Stimulated activated CD4-positive, alpha-beta T cell treated with anti-CD3 and anti-CD28 coated beads, Interleukin-15, amount 100 ng/mL, for 48 hours (primary cell): ENCODE data around the gene S100A14.

ENCODE experiments used
- DNase-seq, 2 donors: peaks; one replicate each; pipeline ENCODE4 v3.0.0-alpha.2; 2020; ENCODE audit warnings: low read depth in 2 of 2

Gene S100A14

DNA sequence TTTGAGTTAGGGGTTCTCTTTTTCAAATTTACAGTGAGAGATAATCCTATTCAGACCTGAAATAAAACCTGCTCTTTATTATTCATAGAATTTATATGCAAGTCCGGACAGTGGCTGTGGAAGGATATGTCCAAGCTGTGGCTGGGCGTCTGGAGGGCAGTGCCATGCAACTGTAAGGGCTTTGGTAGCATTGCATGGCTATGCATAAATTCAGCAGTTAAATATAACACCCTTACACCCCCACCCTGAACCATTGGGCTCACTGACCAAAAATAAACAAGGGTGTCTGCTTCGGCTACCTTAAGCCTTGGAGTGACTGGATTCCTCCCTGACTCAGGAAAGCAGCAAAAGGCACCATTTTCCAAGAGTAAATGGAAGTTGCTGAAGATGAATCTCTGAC, 23.2 kb upstream of the S100A14 start:
- DNase-seq, result no peak

DNA sequence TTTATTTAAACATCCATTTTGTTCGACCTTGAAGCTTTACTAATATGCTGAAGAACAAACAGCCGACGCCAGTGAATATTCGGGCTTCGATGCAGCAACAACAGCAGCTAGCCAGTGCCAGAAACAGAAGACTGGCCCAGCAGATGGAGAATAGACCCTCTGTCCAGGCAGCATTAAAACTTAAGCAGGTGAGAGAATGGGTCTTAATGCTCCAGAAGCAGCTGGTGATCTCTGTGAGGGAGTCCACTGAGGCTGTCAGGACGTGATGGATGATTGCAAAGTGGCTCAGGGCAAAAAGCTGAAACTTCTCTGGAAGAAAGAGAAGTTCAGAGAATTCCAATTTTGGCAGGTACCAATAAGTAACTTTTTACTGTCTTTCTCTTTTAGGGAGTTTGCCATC, 22.1 kb upstream of the S100A14 start:
- DNase-seq, result no peak

DNA sequence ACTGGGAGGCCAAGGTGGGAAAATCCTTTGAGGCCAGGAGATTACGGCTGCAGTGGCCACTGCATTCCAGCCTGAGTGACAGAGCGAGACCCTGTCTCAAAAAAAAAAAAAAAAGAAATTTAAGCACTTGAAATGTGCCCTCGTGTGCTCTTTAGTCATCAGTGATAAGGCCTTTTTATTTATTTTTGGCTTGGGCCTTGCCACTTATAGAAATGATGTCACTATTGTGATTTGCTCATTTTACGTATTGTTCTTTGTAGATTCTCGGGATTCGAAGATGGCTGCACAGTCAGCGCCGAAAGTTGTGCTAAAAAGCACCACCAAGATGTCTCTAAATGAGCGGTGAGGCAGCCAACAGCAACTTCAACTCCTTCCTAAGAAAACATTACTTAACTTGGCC, 20.2 kb upstream of the S100A14 start:
- DNase-seq, result no peak

DNA sequence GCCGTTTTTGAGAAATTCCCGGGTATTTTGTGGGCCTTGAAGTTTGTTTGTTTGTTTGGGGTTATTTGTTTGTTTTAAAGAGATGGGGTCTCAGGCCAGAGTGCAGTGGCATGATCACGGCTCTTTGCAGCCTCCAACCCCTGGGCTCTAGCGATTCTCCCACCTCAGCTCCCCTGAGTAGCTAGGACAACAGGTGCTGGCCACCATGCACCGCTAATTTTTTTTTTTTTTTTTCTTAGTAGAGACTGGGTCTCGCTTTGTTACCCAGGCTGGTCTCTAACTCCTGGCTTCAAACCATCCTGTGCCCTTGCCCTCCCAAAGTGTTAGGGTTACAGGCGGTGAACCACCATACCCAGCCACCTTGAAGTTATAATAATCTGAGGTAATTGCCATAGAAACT, 19.7 kb upstream of the S100A14 start:
- no peak for DNase-seq

DNA sequence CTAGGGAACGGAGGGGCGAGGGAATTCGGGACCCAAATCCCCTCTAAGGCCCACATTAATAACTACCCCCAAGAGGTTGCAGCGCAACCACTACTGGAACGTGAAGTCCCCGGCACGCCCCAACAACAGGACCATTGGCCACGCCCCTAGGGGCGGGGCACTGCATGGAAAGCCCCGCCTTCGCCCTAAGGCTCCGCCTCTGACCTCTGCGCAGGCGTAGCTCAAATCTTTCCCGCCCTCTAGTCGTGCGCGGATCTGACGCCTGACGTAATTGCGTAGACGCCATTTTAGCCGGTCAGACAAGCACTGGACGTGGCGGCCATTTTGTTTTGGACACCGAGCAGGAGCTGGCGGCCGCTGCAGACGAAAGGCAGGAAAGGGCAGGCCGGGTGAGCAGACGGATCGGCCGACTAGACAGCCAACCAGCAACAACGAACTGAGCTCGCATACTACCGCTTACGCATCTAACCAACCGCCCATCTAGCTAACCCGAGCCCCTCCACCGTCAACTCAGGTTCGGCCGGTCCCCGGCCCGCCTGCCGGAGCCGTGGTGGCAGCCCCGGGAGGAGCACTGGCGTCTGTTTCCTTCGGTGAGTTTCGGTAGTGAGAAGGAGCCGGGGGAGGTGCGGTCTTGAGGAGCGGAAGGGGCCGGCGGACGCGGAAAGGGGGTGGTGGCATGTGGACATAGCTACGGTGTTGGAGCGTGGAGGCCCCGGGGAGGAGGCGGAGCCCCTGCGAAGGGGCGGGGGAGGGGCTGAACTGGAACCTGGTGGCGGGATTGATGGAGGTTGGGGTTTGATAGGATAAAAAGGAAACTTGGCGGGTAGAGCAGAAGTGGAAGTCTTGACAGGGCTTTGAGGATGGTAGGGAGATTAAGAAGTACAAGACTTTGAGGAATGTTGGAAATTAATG, 17.9 kb upstream of the S100A14 start, which contains the start of gene CHTOP:
Gene CHTOP (plus strand): TSS at position 313 of the 912 bp plus-strand sequence. CDS start 2,523 bp downstream, outside the sequence.
- DNase-seq, result peak; percentile 94 to 97

DNA sequence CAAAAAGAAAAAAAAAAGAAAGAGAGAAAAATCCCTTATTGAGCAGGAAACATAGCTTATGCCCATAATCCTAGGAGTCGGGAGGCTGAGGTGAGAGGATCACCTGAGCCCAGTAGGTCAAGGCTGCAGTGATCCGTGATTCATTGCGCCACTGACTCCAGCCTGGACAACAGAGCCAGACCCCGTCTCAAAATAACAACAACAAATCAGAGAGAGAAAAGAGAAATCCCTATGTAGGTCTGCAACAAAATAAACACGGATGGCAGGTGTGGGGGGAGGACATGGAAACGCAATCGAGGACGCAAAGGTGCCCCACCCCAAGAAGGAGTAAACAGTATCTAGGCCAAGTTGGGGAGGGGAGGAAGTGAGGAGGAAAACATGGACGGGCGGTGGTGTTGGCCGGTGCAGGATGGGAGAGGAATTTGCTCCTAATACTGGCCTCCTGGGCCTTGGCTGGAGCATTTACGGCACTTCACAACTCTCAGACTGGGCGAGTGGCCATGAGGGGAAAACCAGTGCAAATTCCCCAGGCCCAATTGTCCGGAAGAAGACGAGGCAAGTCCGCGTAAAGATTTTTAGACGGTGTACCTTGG, 17.1 kb upstream of the S100A14 start:
- no peak for DNase-seq

DNA sequence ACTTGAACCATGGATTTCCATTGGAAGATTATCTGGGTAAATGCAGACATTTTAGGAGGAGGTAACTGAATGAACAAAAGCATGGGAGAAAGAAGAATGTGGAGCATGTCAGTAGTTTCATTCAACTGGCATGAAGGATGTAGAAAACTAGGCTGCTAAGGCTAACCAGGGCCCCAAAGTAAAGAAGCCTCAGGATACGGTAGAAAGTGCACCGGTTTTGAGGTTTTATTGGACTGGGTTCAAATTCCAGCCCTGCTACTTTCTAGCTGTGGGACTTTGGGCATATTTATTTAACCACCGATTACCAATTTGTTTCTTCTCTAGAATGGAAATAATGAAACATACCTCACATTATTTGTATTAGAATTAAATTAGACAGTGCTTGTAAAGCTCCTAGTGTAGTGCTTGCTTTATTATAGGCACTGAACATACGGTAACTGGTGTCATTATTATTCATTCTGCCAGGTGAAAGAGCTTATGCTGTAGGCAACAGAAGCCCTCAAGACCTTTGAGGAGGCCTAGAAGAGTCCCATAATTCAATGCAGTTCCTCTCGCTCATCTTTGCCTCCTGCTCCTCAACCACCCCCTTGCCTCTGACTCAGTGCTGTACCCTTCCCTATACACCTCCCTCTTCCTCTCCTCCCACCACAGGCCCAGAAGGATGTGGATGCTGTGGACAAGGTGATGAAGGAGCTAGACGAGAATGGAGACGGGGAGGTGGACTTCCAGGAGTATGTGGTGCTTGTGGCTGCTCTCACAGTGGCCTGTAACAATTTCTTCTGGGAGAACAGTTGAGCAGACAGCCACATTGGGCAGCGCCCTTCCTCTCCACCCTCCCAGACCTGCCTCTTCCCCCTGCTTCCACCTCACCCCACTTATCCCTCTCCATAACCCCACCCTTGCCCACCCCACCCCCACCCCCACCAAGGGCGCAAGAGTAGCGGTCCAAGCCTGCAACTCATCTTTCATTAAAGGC, 15.2 kb upstream of the S100A14 start:
- DNase-seq, result no peak

DNA sequence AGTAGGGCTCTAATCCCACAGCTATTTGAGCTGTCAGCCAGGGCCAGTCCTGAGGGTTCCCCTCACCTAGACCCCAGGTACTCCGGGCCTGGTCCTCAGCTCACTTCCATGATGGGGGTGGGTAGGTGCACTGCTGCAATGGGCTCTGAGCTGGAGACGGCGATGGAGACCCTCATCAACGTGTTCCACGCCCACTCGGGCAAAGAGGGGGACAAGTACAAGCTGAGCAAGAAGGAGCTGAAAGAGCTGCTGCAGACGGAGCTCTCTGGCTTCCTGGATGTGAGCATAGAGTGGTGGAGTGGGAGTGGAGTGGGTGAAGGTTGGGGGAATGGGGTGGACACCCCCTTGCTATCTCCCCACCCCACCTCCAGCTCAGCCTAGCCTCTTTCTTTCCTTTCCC, 14.3 kb upstream of the S100A14 start:
- DNase-seq, result no peak

DNA sequence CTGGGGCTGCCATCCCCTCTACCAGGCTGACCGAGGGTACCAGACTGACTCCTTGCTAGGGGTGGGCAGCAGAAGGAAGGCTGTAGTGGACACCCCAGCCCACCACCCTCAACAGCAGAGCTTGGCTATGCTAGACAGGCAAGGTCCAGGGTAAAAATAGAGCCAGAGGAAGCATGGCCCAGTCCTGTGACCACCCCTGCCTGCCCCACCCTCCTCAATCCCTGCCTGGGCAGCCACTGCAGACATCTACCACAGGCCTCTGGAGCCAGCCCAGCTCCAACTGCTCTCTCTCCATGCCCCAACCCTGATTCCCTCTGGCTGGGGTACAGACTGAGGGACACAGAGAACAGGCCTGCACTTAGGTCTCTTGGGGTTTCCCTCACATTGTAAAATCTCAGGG, 13.8 kb upstream of the S100A14 start:
- no peak for DNase-seq

DNA sequence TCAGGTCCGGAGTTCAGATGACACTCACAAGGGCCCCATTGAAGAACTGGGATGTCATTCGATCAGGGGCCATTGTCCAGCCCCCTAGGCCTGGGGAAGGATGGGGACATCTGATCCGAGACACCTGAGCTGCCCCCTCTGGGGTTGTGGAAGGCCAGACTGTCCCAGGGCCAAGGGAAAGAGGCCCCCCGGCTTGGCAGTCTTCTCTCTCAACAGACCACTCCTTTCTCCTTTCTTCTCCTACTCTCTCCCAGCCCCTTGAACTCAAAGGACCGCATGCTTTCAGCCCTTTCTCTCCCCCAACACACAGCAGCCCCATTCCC, 13.2 kb upstream of the S100A14 start:
- no peak for DNase-seq

DNA sequence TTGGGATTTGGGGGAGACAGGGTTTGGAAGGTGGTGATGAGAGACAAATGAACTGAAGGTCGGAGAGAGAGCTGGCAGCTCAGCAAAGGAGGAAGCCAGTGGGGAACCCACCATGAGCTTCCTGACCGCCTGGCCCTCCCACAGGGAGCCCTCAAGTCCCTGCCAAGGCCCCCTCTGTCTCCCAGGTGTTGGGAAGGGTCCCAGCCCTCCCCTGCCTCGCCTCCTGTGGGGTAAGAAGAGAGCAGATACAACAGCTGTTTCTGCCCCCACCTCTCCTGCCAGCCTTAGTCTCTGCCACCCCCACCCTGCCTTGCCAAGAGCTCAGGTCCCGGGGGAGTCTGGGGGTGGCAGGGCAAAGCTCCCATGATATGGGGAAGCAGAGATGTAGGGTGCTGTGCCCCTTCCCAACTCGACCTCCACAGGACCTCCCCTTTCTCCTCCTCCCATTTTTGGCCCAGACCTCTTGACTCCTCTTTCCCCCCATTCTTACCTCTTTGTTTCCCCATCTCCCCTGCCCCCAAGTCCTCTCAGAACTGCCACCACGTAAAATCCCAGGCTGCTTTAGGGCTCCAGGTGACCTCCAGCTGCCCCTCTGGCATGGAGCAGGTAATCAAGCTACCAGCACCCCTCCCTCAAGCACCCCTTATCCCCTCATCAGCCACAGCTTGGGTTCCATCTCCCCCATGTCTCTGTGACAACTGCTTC, 12.7 kb upstream of the S100A14 start:
- no peak for DNase-seq

DNA sequence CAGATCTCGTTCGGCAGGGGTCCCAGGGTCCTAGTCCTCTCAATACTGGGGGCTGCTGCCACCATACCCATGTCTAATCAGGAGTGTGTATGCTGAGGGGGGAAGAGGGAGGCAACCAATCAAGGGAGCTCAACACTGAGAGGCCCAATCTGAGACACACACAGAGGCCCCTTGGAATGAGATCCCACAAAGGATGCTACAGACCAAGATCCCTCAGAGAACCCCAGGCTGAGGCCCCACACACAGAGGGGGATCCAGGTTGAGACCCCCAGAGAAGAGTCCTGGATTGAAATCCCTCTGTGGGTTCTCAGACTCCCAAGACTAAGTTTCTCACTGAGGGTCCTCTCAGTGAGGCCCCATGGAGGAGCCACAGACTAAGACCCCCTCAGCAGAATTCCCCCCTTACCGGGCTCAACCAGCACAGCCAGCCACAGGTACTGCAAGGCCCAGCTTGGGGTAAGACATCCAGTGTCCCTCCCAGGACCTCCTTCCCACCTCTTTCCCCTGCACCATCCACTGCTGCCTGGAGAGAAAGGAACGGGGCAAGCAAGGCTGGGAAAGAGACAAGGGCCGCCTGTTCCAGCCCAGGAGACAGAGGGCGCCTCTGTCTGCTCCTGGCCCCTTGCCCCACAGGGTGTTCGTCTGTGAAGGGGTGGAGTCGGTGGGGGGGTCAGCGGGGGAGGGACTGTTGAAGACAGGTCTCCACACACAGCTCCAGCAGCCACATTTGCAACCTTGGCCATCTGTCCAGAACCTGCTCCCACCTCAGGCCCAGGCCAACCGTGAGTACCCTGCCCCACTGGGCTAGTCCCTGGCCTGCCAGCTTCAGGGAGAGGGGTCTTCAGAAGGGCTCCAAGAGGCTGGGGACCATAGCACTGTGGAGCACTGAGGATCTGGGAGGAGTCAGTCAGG, 11.8 kb upstream of the S100A14 start, which contains the start of gene S100A1:
Gene S100A1 (plus strand): TSS at position 720 of the 912 bp plus-strand sequence. CDS start 2,088 bp downstream, outside the sequence.
- DNase-seq, result no peak

DNA sequence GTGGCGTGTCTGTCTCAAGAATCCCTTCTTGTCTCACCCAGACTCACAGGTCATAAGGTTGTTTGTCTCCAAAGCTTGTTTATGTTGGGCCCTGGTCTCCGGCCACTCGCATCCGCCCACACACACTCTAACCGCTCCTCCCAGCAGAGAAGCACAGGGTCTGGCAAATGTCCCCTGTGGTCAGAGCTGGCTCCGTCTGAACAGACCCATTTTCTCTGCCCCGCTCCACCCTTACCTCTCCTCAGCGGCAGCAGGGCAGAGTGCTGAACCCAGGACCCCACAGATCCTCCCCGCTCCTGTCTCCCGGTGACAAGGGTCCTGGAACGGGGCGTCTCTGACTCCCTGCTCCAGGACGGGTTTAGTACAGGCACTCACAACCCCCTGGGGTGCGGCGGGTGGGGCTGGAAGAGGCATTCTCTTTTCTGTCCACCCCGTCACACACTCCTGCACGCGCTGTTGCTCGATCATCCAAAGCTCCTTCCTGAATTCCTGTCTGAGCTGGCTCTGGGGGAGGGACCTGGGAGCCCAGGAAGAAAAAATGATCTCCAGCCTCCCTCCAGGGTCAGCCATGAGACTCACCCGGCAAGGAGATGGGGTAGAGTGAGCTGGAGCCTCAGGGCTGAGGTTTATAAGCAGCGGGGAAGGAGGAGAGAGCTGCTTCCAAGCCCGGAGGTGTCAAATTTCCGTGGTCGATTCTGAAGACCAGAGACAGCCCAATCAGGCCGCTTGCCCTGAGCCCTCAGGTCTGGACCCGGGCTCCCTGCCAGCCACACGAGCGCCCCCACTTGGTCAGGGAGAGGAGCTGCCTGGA, 11.0 kb upstream of the S100A14 start, which contains the start of gene S100A13:
Gene S100A13 (minus strand): TSS at position 602 of the 811 bp plus-strand sequence. CDS start 1,033 bp downstream, outside the sequence.
- no peak for DNase-seq

DNA sequence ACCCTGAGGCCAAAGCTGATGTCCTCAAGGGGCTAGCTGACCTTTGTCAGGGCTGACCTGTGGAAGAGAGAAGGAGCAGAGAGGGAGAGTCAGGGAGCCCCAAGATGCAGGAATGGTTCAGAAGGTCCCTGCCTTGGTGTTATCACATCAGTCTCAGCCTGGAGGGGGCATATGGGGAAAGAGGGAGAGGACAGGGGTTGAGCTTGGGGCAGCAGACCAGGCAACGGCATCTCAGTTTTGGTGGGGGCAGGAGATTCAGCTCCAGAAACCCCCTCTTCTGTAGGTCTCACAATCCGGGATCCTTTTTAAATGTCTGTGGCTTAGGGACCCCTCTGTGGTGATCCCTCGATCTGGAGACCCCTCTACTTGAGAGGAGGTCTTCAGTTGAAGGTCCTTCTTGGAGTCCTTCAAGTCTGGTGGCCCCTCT, 10.4 kb upstream of the S100A14 start:
- DNase-seq, result no peak

DNA sequence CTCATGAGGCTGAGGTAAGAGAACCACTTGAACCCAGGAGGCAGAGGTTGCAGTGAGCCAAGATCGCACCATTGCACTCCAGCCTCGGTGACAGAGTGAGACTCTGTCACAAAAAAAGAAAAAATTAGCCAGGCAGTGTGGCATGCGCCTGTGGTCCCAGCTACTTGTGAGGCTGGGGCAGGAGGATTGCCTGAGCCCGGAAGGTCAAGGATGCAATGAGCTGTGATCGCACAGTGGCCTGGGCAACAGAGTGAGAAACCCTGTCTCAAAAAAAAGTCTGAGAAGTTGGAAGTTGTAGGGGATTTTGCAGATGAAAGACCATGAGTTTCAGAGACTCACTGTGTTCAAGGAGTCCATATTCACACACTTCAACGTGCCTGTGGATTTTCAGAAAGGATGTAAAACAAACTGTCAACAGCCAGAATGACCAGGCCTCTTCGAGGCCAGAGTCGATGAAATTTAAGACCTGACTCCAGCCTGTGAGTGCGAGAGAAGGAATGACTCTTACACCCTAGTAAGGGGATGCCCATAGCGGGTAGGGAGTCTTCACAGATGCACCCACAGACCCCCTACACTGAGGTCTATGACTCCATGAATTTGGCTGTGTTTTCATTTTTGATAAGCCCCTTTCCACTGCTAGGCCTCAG, 9.0 kb upstream of the S100A14 start:
- no peak for DNase-seq

DNA sequence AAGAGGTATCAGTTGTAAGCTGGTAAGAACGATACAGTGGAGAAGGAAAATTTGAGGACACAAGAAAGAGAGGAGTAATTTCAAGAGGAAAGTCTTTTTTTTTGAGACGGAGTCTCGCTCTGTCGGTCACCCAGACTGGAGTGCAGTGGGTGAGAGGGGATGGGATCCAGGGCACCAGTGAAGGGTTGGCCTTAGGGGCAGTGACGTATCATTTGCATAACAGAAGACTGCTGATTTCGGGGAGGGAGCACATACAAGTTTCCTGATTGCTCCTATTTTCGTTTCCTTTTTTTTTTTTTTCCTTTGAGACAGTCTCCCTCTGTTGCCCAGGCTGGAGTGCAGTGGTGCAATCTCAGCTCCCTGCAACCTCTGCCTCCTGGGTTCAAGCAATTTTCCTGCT, 7.0 kb upstream of the S100A14 start:
- DNase-seq, result no peak

DNA sequence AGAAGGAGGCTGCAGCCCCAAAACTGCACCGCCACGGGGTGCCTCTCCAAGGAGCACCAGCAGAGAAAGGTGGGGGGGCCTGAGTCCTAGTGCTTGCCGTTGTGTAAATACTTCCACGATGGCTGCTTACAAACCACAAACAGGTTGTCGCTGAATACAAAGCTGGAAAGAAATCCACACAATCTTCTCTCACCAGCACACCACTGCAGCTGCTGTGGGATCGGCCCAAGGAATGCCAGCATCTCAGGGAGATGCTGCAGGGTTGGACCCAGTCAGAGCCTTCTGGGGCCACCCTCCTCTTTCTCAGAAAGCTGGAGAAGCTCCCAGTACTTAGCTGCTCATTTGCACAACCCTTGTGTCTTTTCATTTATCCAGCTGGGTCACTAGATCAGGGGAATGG, 3.0 kb upstream of the S100A14 start:
- no peak for DNase-seq

DNA sequence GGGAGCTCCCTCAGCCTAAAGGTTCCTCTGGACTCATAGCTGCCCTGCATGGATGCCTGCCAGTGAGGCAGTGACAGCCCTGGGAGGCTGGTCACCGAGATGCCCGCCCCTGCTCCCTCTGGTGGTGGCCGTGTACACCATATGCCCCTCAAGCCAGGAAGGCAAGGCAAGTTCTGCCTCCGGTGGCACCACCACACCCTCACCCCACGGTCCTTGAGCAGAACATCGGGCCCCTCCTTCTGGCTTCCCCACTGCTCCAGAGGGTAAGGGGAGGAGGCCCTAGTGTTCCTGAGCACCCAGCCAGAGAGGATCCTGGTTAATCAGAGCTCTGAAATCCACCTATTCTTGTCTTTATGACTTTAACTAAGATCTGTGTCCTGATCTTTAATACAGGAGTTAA, 1.5 kb upstream of the S100A14 start:
- peak in 1 of 2 donors; percentile 81 for DNase-seq

DNA sequence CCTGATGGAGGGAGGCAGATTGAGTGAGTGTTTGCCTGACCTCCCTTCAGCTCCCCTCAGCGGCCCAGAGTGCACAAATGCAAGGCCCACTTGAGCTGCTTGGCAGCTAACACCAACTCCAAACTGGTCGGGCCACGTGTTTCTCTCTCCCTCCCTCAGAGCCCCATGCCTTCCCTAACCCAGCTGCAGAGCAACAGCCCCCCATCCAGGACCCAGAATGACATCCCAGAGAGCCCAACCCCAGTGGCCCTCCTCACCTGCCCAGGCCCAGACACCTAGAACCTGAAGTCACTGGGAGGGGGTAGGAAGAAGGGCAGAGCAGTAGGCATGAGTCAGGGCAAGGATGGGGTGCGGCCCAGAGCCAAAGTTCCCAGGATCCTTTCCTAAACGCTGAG, 789 bp upstream of the S100A14 start:
- no peak for DNase-seq
